Neutrophil (primary cell): ENCODE measurements around the gene KLHL21.

Experiments
- H3K27ac ChIP-seq: fragments of 200-600 bp; sonication (generic); 2 replicates; pipeline ENCODE4 v1.5.1; 2016; ENCODE audit warnings: mild to moderate bottlenecking, moderate library complexity
- H3K27me3 ChIP-seq: fragments of 200-600 bp; sonication (generic); 2 replicates; pipeline ENCODE4 v1.6.0; 2016; ENCODE audit warnings: mild to moderate bottlenecking
- H3K36me3 ChIP-seq: fragments of 200-600 bp; sonication (generic); 2 replicates; pipeline ENCODE4 v1.5.1; 2017
- H3K4me1 ChIP-seq, 2 experiments: fragments of 200-600 bp in 1 of 2; sonication (generic) in 1 of 2; 1 replicate in 1 of 2; 2 replicates in 1 of 2; pipeline versions ENCODE4 v1.5.1 to v1.6.1; 2013 to 2016; ENCODE audit warnings: low read depth in 1 of 2, low read length in 1 of 2, mild to moderate bottlenecking in 1 of 2, moderate library complexity in 1 of 2; ENCODE audit not compliant: control insufficient read depth in 1 of 2, insufficient read depth in 1 of 2
- H3K4me3 ChIP-seq, 2 experiments: fragments of 200-600 bp in 1 of 2; sonication (generic) in 1 of 2; 1 replicate in 1 of 2; 2 replicates in 1 of 2; pipeline ENCODE4 v1.5.1; 2013 to 2016; ENCODE audit warnings: low read depth in 1 of 2, low read length in 1 of 2, mild to moderate bottlenecking in 1 of 2, moderate library complexity in 1 of 2
- H3K9me3 ChIP-seq: fragments of 200-600 bp; sonication (generic); 2 replicates; pipeline ENCODE4 v1.5.1; 2016
- TF ChIP-seq, protein P1 (sequence below): fragments of 200-600 bp; sonication (generic); IDR thresholded peaks from 2 replicates; pipeline ENCODE4 v1.5.1; 2016; ENCODE audit warnings: antibody characterized with exemption

Gene KLHL21

DNA sequence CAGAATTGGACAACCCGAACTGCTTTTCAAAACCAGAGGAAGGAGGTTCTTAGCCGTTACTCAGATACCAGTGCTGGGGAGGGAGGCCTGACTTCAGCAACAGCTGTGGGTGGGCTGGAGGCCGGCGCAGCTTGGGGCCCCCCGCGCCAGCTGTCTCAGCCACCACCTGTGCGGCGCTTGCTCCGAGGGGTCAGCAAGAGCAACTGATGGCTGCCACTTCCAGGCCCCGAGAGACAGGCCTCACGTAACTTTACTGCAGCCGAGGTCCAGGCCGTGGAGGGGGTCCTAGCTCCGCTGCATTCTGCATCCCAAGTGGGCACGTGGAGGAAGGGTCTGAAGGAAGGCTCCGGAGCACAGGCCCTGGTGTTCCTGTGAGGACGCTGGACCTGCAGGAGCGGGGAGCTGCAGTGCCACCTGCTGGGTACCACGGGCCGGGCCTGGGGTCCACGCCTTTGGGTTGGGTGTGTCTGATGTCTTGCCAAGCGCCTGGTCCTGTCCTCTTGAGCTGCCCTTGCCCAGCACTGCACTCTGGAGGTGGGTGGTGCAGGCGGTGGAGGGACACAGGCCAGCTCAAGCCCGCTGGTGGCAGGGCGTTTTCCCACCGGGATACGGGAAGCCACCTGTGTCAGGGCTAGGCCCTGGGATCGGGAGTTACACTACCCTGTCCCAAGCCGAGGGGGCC, 31.8 kb upstream of the KLHL21 start:
- Histone ChIP-seq H3K9me3 (no peaks in the 10 kb centered on the region), H3K27me3 (no peaks in the 10 kb centered on the region), H3K4me3 (no peak overlapping the region), H3K36me3 (peaks cover 90% of the 10 kb centered on the region), H3K27ac (no peak overlapping the region), H3K4me1 (no peaks in the 10 kb centered on the region)
- TF ChIP-seq, protein P1, sequence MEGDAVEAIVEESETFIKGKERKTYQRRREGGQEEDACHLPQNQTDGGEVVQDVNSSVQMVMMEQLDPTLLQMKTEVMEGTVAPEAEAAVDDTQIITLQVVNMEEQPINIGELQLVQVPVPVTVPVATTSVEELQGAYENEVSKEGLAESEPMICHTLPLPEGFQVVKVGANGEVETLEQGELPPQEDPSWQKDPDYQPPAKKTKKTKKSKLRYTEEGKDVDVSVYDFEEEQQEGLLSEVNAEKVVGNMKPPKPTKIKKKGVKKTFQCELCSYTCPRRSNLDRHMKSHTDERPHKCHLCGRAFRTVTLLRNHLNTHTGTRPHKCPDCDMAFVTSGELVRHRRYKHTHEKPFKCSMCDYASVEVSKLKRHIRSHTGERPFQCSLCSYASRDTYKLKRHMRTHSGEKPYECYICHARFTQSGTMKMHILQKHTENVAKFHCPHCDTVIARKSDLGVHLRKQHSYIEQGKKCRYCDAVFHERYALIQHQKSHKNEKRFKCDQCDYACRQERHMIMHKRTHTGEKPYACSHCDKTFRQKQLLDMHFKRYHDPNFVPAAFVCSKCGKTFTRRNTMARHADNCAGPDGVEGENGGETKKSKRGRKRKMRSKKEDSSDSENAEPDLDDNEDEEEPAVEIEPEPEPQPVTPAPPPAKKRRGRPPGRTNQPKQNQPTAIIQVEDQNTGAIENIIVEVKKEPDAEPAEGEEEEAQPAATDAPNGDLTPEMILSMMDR: no peak

DNA sequence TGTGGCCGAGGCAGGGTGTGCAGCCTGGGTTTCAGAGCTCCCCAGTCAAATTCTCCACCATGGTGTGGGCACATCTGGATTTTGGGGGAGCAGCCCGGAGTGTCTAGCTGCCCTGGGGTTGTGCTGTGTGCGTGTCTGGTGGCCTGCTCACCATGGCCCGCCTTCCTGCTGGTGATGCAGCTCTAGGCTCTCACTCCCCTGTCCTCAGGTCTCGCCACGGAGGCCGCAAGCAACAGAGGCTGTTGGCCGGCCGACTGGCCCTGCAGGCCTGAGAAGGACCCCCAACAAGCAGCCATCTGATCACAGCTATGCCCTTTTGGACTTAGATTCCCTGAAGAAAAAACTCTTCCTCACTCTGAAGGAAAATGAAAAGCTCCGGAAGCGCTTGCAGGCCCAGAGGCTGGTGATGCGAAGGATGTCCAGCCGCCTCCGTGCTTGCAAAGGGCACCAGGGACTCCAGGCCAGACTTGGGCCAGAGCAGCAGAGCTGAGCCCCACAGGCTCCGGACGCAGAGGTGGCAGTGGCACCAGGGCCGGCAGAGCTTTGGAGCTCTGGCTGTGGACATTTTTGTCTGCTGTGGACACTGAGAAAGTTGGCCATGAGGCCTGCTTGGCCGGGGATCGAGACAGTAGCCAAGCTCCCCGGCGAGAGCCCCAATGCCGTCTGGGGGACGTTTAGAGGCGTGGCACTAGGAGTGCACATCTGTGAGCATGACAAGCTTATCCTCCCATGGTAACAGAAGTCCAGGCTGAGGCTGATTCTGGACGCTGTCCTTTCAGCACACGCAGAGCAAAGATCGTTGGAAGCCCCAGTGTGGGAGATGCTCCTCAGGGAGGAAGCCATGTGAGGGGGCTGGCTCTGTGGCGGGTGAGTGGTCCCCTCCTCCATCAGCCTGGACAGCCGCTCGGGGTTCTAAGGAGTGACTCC, 30.2 kb upstream of the KLHL21 start:
- TF ChIP-seq, protein P1: no peak
- H3K27me3 ChIP-seq: no peaks in the 10 kb centered on the region
- no peaks in the 10 kb centered on the region for H3K9me3 ChIP-seq
- no peak overlapping the region for H3K4me3 ChIP-seq
- no peaks in the 10 kb centered on the region for H3K4me1 ChIP-seq
- no peak overlapping the region for H3K27ac ChIP-seq
- peaks cover 96% of the 10 kb centered on the region for H3K36me3 ChIP-seq

DNA sequence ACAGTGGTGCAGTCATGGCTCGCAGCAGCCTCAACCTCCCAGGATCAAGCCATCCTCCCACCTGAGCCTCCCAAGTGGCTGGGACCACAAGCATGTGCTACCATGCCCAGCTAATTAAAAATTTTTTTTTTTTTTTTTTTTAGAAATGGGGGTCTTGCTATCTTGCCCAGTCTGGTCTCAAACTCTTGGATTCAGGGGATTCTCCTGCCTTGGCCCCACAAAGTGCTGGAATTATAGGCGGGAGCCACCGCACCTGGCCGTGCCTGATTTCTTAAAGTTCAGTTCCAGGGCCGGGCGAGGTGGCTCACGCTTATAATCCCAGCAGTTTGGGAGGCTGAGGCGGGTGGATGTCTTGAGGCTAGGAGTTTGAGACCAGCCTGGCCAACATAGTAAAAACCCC, 28.4 kb upstream of the KLHL21 start:
- Histone ChIP-seq H3K27ac (no peak overlapping the region), H3K36me3 (peaks cover 79% of the 10 kb centered on the region), H3K27me3 (no peaks in the 10 kb centered on the region), H3K4me3 (no peak overlapping the region), H3K9me3 (no peaks in the 10 kb centered on the region), H3K4me1 (peaks cover 3 to 5% of the 10 kb centered on the region in 2 experiments)
- TF ChIP-seq, protein P1: no peak

DNA sequence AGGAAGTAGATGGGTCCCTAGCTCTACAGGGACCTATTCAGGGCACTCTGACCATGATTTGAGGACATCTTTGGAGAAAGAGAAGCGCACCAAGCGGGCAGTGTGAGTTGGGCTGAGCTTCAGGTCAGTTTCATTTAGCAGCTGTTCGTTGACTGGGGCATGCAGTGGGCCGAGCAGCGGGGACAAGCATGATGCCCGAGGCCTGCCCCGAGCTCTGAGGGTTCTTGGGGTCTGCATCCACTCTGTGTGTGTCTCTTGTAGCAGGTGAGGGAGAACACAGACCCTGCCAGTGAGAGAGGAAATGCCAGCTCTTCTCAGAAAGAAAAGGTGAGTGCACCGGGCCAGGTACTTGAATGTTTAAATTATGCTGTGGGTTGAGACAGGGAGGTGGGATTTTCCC, 27.4 kb upstream of the KLHL21 start:
- Histone ChIP-seq H3K36me3 (peaks cover 69% of the 10 kb centered on the region), H3K27me3 (no peaks in the 10 kb centered on the region), H3K9me3 (no peaks in the 10 kb centered on the region), H3K4me3 (no peak overlapping the region), H3K4me1 (peaks cover 9 to 13% of the 10 kb centered on the region in 2 experiments), H3K27ac (no peak overlapping the region)
- TF ChIP-seq, protein P1: no peak

DNA sequence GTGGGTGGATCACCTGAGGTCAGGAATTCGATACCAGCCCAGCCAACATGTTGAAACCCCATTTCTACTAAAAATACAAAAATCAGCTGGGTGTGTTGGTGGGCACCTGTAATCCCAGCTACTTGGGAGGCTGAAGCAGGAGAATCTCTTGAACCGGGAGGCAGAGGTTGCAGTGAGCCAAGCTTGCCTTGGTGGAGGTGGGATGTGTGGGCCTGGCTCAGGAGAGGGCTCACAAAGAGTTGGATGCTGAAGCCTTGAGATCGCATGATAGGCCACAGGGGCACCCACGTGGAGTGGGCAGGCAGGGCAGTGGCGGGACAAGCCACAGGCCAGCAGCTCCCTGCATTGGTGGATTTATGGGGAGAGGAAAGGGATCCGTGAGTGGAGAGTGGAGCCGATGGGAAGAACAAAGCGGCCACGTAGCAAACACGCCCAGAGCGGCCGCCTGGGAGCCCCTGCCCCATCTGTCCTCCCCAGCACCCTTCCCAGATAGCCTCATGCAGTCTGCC, 26.4 kb upstream of the KLHL21 start:
- Histone ChIP-seq H3K27me3 (no peaks in the 10 kb centered on the region), H3K36me3 (peaks cover 59% of the 10 kb centered on the region)
- TF ChIP-seq, protein P1: no peak

More for the DNA sequence above, 26.4 kb upstream of the KLHL21 start:
- Histone ChIP-seq H3K9me3 (no peaks in the 10 kb centered on the region), H3K4me1 (peaks cover 13 to 17% of the 10 kb centered on the region in 2 experiments), H3K4me3 (no peak overlapping the region), H3K27ac (no peak overlapping the region)
